ENCODE measurements around the gene VWF. TPM values are rescaled to one million over a fixed set of nuclear protein-coding genes. Genes with fewer than 3 reads are reported as not detected.

VWF gene
- total RNA-seq, 1 donor from 2014 or later = 1,804 TPM

GRCh38 chr12:5900533-5901205 lies 223.8 kb downstream of the VWF start:
- DNase-seq (ENCODE audit: extremely low read depth, low read depth, low spot score) = no peak

GRCh38 chr12:5900076-5900475 lies 224.4 kb downstream of the VWF start:
- no peak for DNase-seq (ENCODE audit: extremely low read depth, low read depth, low spot score)

- DNase-seq (ENCODE audit: extremely low read depth, low read depth, low spot score) = no peak
Measured at GRCh38 chr12:5899675-5900074, 224.8 kb downstream of the VWF start.

- no peak for DNase-seq (ENCODE audit: extremely low read depth, low read depth, low spot score)
Measured at GRCh38 chr12:5898874-5899273, 225.6 kb downstream of the VWF start.

Other genes with a start within 250 kb of the VWF start
- 13.0 and 32.4 TPM in 2 replicates for gene ANO2, start 179.4 kb downstream of the VWF start, total RNA-seq
- gene CD9, start 75.7 kb upstream of the VWF start, total RNA-seq = 555 and 1,509 TPM in 2 replicates
- gene PLEKHG6, start 186.0 kb upstream of the VWF start, total RNA-seq = not detected in 2 replicates
- 204 and 214 TPM in 2 replicates for gene TNFRSF1A, start 217.4 kb upstream of the VWF start, total RNA-seq